C4-2B (cell line): ENCODE data around the gene ZNF557.

ENCODE experiments used
- H3K27ac ChIP-seq: fragments of 450-650 bp; 2 replicates; pipeline ENCODE4 v1.5.1; 2017
- ZFX ChIP-seq: fragments of 450-650 bp; IDR thresholded peaks from 2 replicates; pipeline ENCODE4 v1.6.1; 2017
- TF ChIP-seq, protein P1 (sequence below): fragments of 450-650 bp; conservative IDR thresholded peaks from 2 replicates; pipeline ENCODE4 v1.5.1; 2017; ENCODE audit warnings: mild to moderate bottlenecking

Gene ZNF557

DNA sequence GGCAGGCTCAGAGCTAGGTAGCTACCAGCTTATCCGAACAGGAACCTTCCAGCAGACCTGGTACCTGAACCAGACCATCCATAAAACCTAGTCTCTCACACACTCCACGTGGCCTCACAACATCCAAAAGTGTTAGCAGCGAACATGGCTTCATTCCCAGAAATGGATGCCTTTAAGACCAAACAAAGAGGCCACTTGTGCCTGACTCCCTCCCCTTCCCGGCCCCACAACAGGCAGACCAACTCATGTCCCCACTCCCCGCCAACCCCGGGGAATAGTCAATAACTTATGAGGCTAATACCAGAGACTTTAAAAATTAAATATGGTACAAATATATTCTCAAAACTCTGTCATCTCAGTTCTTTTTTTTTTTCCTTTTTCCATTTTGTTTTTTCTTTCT, 46.2 kb downstream of the ZNF557 start:
- no peak overlapping the region for H3K27ac ChIP-seq
- TF ChIP-seq, protein P1, sequence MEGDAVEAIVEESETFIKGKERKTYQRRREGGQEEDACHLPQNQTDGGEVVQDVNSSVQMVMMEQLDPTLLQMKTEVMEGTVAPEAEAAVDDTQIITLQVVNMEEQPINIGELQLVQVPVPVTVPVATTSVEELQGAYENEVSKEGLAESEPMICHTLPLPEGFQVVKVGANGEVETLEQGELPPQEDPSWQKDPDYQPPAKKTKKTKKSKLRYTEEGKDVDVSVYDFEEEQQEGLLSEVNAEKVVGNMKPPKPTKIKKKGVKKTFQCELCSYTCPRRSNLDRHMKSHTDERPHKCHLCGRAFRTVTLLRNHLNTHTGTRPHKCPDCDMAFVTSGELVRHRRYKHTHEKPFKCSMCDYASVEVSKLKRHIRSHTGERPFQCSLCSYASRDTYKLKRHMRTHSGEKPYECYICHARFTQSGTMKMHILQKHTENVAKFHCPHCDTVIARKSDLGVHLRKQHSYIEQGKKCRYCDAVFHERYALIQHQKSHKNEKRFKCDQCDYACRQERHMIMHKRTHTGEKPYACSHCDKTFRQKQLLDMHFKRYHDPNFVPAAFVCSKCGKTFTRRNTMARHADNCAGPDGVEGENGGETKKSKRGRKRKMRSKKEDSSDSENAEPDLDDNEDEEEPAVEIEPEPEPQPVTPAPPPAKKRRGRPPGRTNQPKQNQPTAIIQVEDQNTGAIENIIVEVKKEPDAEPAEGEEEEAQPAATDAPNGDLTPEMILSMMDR = no peak
- no peak for TF ChIP-seq ZFX

DNA sequence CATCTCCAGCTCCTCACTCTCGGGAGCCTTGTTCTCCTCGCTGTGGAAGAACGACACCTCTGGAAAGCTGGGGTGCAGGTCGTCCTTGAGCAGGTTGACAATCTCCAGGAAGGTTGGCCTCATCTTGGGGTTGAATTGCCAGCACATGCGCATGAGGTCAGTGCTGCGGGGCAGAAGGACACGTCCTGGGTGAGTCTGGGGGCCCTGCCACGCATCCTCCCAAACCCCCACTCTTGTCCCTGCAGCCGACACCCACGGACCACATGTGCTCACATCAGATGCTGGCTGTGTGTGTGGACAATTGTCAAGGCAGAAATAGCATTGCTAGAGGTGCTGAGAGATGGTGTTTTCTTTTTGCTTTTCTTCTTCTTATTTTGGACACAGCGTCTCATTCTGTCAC, 47.7 kb downstream of the ZNF557 start:
- TF ChIP-seq, protein P1 = no peak
- TF ChIP-seq ZFX = no peak
- no peak overlapping the region for H3K27ac ChIP-seq

DNA sequence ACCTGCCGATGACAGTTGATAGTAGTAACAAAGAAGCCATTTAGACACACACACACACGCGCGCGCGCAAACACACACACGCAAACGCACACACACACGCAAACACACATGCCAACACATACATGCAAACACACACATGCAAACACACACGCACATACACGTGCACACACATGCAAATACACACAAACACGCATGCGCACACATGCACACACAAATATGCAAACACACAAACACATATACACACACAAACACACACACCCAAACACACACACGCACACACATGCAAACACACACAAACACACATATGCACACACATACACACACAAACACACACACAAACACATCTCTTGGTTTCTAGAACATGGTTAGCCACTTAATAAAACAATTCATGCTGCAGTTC, 50.1 kb downstream of the ZNF557 start:
- H3K27ac ChIP-seq = no peak overlapping the region

DNA sequence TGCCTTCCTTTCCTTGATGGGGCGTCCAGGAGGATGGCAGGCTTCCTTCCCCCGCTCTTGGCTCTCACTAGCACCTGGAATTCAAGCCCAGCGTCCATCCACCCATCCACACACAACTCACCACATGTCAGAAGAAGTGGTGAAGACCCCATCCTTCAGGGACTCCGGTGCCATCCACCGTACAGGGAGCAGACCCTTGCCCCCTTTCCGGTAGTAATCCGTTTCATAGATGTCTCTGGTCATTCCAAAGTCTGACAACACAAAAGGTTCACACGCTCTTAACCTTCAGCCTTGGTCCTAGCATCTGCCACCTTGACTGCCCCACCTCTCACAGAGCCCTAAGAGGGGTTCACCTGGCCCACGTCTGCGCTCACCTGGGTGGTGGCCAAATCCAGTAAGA, 51.0 kb downstream of the ZNF557 start:
- no peak overlapping the region for H3K27ac ChIP-seq
- TF ChIP-seq ZFX = no peak
- TF ChIP-seq, protein P1 = no peak

More for the DNA sequence above, 50.1 kb downstream of the ZNF557 start:
- no peak for TF ChIP-seq ZFX
- TF ChIP-seq, protein P1 = no peak

DNA sequence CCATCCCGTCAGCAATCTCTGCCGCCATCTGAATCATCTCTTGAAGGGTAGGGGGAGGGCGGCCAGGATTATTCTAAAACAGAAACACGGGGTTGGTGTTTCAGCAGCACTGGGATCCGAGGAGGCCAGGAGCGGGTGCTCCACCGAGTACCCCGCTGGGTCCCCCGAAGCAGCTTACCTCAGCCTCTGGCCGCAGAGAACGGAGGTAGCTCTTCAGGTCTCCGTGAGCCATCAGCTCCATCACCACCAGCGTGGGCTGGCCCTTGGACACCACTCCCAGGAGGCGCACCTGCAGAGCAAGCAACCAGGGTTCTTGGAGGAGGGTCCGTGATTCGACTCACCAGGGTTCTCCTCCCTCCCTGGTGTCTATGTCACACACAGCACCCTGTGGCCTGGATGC, 53.2 kb downstream of the ZNF557 start:
- TF ChIP-seq, protein P1 = no peak
- no peak for TF ChIP-seq ZFX

DNA sequence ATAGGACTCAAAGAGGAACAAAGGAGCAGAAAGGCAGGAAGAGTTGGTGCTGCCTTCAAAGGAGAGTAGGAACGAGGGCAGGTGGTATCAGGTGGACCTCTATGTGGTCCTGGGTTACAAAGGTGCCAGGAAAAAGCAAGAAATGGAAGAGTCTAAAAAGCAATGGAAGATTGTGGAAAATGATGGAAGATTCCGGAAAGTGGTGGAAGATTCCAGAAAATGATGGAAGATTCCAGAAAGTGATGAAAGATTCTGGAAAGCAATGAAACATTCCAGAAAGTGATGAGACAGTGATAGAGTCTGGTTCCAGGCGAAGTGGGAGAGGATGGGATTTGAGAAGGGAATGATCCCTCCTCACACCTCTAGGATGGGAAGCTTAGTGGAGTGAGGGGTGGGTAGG, 55.3 kb downstream of the ZNF557 start:
- no peak overlapping the region for H3K27ac ChIP-seq
- TF ChIP-seq, protein P1 = no peak
- TF ChIP-seq ZFX = no peak

More for the DNA sequence above, 53.2 kb downstream of the ZNF557 start:
- H3K27ac ChIP-seq = no peak overlapping the region

DNA sequence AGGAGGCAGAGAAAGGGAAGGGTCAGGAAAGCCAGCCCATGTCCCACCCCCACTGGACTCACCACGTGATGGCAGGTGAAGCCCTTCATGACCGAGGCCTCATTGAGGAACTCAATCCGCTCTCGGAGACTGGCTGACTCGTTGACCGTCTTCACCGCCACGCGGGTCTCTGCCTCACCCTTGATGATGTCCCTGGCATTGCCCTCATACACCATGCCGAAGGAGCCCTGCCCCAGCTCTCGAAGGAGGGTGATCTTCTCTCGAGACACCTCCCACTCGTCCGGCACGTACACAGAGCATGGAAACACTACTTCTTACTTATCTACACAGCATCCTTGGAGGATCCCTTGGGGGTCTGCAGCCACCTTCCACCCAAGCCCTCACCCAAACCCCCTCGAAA, 55.7 kb downstream of the ZNF557 start:
- no peak overlapping the region for H3K27ac ChIP-seq
- TF ChIP-seq, protein P1 = no peak
- no peak for TF ChIP-seq ZFX
